Measurements from ENCODE around the gene TRMT10B. TPM values are rescaled to one million over a fixed set of nuclear protein-coding genes. Genes with fewer than 3 reads are reported as not detected.

TRMT10B gene
- total and polyA plus RNA-seq, 10 of the 15 experiments (the other 5 are each of a cell fraction or from before 2014, with no cell fraction given) = 3.7 to 11.7 (median 6.8) TPM

GRCh38 chr9:37727013-37727412 is 26.6 kb upstream of the TRMT10B start (continued):
- no peak for TF ChIP-seq KLF5 (IDR thresholded peaks at IDR 0.05; ENCODE audit: partially characterized antibody)
- TF ChIP-seq ZBTB33 (IDR thresholded peaks at IDR 0.05) = no peak
- no peak for TF ChIP-seq MEF2B (IDR thresholded peaks at IDR 0.05; ENCODE audit: partially characterized antibody, poor library complexity, severe bottlenecking)
- TF ChIP-seq POLR2AphosphoS5 (IDR thresholded peaks at IDR 0.05; ENCODE audit: low read length) = no peak
- TF ChIP-seq ZNF24 (IDR thresholded peaks at IDR 0.05) = no peak

- FAIRE-seq (no peak), DNase-seq (ENCODE audit: low read depth, low spot score) (no peak), ATAC-seq (no peak)
- POLR2A ChIA-PET = interaction anchor here (0.6 kb wide), 2 partner anchors 8 to 355 kb away, joined by 3 read pairs; no protein-coding TSS in a partner anchor
- Histone ChIP-seq H3K4me3 (no peak overlapping the region), H4K20me1 (ENCODE audit: control insufficient read depth, insufficient read depth) (no peaks in the 10 kb centered on the region), H3K9me3 (replicated peaks; ENCODE audit: control insufficient read depth, insufficient read depth, low read length) (no peaks in the 10 kb centered on the region), H3K79me2 (ENCODE audit: control insufficient read depth, insufficient read depth, low read length) (no peaks in the 10 kb centered on the region), H3K4me1 (ENCODE audit: control insufficient read depth, insufficient read depth, low read length) (no peaks in the 10 kb centered on the region), H3K4me2 (ENCODE audit: control insufficient read depth, insufficient read depth) (no peak overlapping the region), H3K27ac (ENCODE audit: control insufficient read depth, insufficient read depth) (no peak overlapping the region), H2AFZ (ENCODE audit: control insufficient read depth, low read depth, low read length) (no peak overlapping the region), H3K36me3 (ENCODE audit: control insufficient read depth in 2 of 2, insufficient read depth in 2 of 2, low read length in 1 of 2) (no peaks in the 10 kb centered on the region), H3K27me3 (replicated peaks in 1 of 2; ENCODE audit: control insufficient read depth in 2 of 2, insufficient read depth in 2 of 2, low read length in 1 of 2) (no peaks in the 10 kb centered on the region), H3K9ac (ENCODE audit: control insufficient read depth, insufficient read depth, low read length) (no peak overlapping the region)
- in situ Hi-C loops (cut with MboI) (no loop called here), intact Hi-C loops (cut with micrococcal nuclease; ENCODE audit: unreplicated experiment) (no loop called here)
- SMC1A ChIA-PET (ENCODE audit: uncharacterized antibody, unreplicated experiment) = interaction anchor here (0.6 to 1.2 kb wide), 3 partner anchors 18 to 573 kb away, joined by 3 read pairs; no protein-coding TSS in a partner anchor
- TF ChIP-seq BCL3 (IDR thresholded peaks at IDR 0.05; ENCODE audit: borderline replicate concordance, insufficient read depth, low read depth, low read length, poor library complexity, severe bottlenecking) (no peak), IRF5 (IDR thresholded peaks at IDR 0.05; ENCODE audit: borderline replicate concordance) (no peak)
- RAD21 ChIA-PET (ENCODE audit: unreplicated experiment) = interaction anchor here (0.6 to 1.2 kb wide), 2 partner anchors 20 to 599 kb away, joined by 3 to 4 read pairs; no protein-coding TSS in a partner anchor
- CTCF ChIA-PET = interaction anchor here (0.6 kb wide), 1 partner anchor 133 kb away, joined by 3 read pairs; no protein-coding TSS in a partner anchor
- WGBS (ENCODE audit: insufficient coverage, insufficient replicate concordance, low lambda C conversion rate, missing lambda C conversion rate) = 64% methylated on average over 8 of the region's 9 CpGs
- no TSS peak for BruUV-seq (replicated peaks)
Observed at GRCh38 chr9:37729499-37729898, 24.1 kb upstream of the TRMT10B start.
